SK-N-SH (cell line): ENCODE results near the gene BPIFB1. TPM values are rescaled to one million over a fixed set of nuclear protein-coding genes. Genes with fewer than 3 reads are reported as not detected.

Source experiments
- CTCF ChIA-PET: fragments of 300-600, 350-600 bp; formaldehyde crosslinking; extraction: SDS; loops from one replicate; lab custom pipeline; 2021; lab: Yijun Ruan, JAX
- POLR2A ChIA-PET: fragments of 350-600 bp; sonication (Branson Sonifier 250); formaldehyde crosslinking; extraction: SDS; loops from one replicate; lab custom pipeline; 2020; ENCODE audit warnings: antibody characterized with exemption, inconsistent platforms; lab: Yijun Ruan, JAX
- DNase-seq: peaks from one replicate; pipeline ENCODE4 v3.0.0; 2012
- H2AFZ ChIP-seq: fragments of 200-600 bp; sonication (generic); 2 replicates; pipeline ENCODE4 v1.8.1; 2016; ENCODE audit warnings: antibody characterized with exemption, mild to moderate bottlenecking, low read depth
- H3F3A ChIP-seq: fragments of 200-600 bp; sonication (generic); replicated peaks from 2 replicates; pipeline ENCODE3; 2016; ENCODE audit warnings: antibody characterized with exemption, mild to moderate bottlenecking; ENCODE audit not compliant: insufficient read depth
- H3K27ac ChIP-seq, 2 experiments: fragments of 200-500 bp in 1 of 2; fragments of 200-600 bp in 1 of 2; sonication (Bioruptor generic) in 1 of 2; sonication (generic), shearing (Covaris generic) in 1 of 2; 2 replicates each; pipeline versions ENCODE4 v1.5.1 to v1.6.1; 2014 to 2016; ENCODE audit warnings: low read depth in 2 of 2, inconsistent platforms in 1 of 2, low read length in 1 of 2, mild to moderate bottlenecking in 1 of 2, mixed read lengths in 1 of 2
- H3K27me3 ChIP-seq: fragments of 200-600 bp; sonication (generic), shearing (Covaris generic); 2 replicates; pipeline ENCODE4 v1.6.1; 2016; ENCODE audit warnings: mixed run types; ENCODE audit not compliant: insufficient read depth
- H3K36me3 ChIP-seq, 2 experiments: fragments of 200-500 bp in 1 of 2; fragments of 200-600 bp in 1 of 2; sonication (Bioruptor generic) in 1 of 2; sonication (generic) in 1 of 2; replicated peaks in 1 of 2; 2 replicates each; pipeline versions ENCODE3 to v1.5.1; 2014 to 2016; ENCODE audit warnings: low read length in 1 of 2, mild to moderate bottlenecking in 1 of 2; ENCODE audit not compliant: insufficient read depth in 2 of 2, control insufficient read depth in 1 of 2
- H3K4me1 ChIP-seq, 2 experiments: fragments of 200-500 bp in 1 of 2; fragments of 200-600 bp in 1 of 2; sonication (Bioruptor generic) in 1 of 2; sonication (generic), shearing (Covaris generic) in 1 of 2; 2 replicates each; pipeline versions ENCODE4 v1.5.1 to v1.6.1; 2014 to 2016; ENCODE audit warnings: low read depth in 1 of 2, low read length in 1 of 2, mixed run types in 1 of 2; ENCODE audit not compliant: insufficient read depth in 2 of 2, control insufficient read depth in 1 of 2
- H3K4me2 ChIP-seq: fragments of 200-600 bp; sonication (generic), shearing (Covaris generic); 2 replicates; pipeline ENCODE4 v1.6.1; 2017; ENCODE audit warnings: mixed run types
- H3K4me3 ChIP-seq, 2 experiments: fragments of 200-500 bp in 1 of 2; fragments of 200-600 bp in 1 of 2; sonication (Bioruptor generic) in 1 of 2; sonication (generic), shearing (Covaris generic) in 1 of 2; 2 replicates each; pipeline versions ENCODE4 v1.5.1 to v1.8.1; 2014 to 2016; ENCODE audit warnings: low read depth in 2 of 2, inconsistent platforms in 1 of 2, low read length in 1 of 2, mild to moderate bottlenecking in 1 of 2, mixed read lengths in 1 of 2, moderate library complexity in 1 of 2
- H3K79me2 ChIP-seq: fragments of 200-600 bp; sonication (generic); 2 replicates; pipeline ENCODE4 v1.8.1; 2017; ENCODE audit warnings: mild to moderate bottlenecking; ENCODE audit not compliant: insufficient read depth
- H3K9ac ChIP-seq: fragments of 200-600 bp; sonication (generic); 2 replicates; pipeline ENCODE4 v1.6.1; 2017; ENCODE audit warnings: mixed run types
- H3K9me2 ChIP-seq: fragments of 200-600 bp; sonication (generic); 2 replicates; pipeline ENCODE4 v1.6.1; 2017; ENCODE audit warnings: mixed run types
- H3K9me3 ChIP-seq: fragments of 200-600 bp; sonication (generic); 2 replicates; pipeline ENCODE4 v1.6.1; 2017; ENCODE audit warnings: mixed run types, mild to moderate bottlenecking, moderate library complexity
- H4K20me1 ChIP-seq: fragments of 200-600 bp; sonication (generic); 2 replicates; pipeline ENCODE4 v1.6.1; 2017; ENCODE audit warnings: mild to moderate bottlenecking, mixed run types; ENCODE audit not compliant: insufficient read depth
- CHD2 ChIP-seq: fragments of 150-350 bp; IDR thresholded peaks from 2 replicates; pipeline ENCODE4 v1.6.1; 2018; ENCODE audit warnings: low read length; ENCODE audit not compliant: partially characterized antibody
- ELF1 ChIP-seq: IDR thresholded peaks from 2 replicates; pipeline ENCODE4 v1.4.0; 2012
- FOXM1 ChIP-seq: IDR thresholded peaks from 2 replicates; pipeline ENCODE4 v1.4.0; 2012; ENCODE audit warnings: low read depth, mild to moderate bottlenecking
- GATA2 ChIP-seq: sonication (generic); formaldehyde crosslinking; IDR thresholded peaks from 2 replicates; pipeline ENCODE4 v1.5.0; 2020; ENCODE audit warnings: mild to moderate bottlenecking, missing genetic modification reagents
- MXI1 ChIP-seq: IDR thresholded peaks from 2 replicates; pipeline ENCODE4 v1.6.1; 2012; ENCODE audit warnings: mild to moderate bottlenecking, low read depth, low read length, improper control_type of control experiment
- NRF1 ChIP-seq: IDR thresholded peaks from 2 replicates; pipeline ENCODE4 v1.6.1; 2012; ENCODE audit warnings: low read depth, mild to moderate bottlenecking, low read length
- POLR2AphosphoS5 ChIP-seq: IDR thresholded peaks from 2 replicates; pipeline ENCODE4 v1.6.1; 2012; ENCODE audit warnings: low read depth, low read length
- RCOR1 ChIP-seq: fragments of 150-350 bp; IDR thresholded peaks from 2 replicates; pipeline ENCODE4 v1.6.1; 2017; ENCODE audit warnings: antibody characterized with exemption, low read length
- RFX5 ChIP-seq: IDR thresholded peaks from 2 replicates; pipeline ENCODE4 v1.6.1; 2012; ENCODE audit warnings: mild to moderate bottlenecking, improper control_type of control experiment, low read length
- RXRA ChIP-seq: IDR thresholded peaks from 2 replicates; pipeline ENCODE4 v1.4.0; 2012; ENCODE audit warnings: low read depth, mild to moderate bottlenecking, borderline replicate concordance
- SIN3A ChIP-seq: IDR thresholded peaks from 2 replicates; pipeline ENCODE4 v1.6.1; 2012; ENCODE audit warnings: low read depth, mild to moderate bottlenecking, low read length, moderate library complexity, borderline replicate concordance
- SMC3 ChIP-seq: IDR thresholded peaks from 2 replicates; pipeline ENCODE4 v1.6.1; 2012; ENCODE audit warnings: low read depth, low read length, improper control_type of control experiment
- WGBS: methylation state at CpG from one replicate; pipeline ENCODE4 v1.1.6; 2017; ENCODE audit warnings: low lambda C conversion rate; 5-methylcytosine and 5-hydroxymethylcytosine counted together
- polyA plus RNA-seq, 3 experiments: library from polyadenylated mRNA; depleted of rRNA; stranded (reverse); fragments of >200 nt; gene quantifications; 2 replicates each; pipeline ENCODE4 v1.2.3, GENCODE V29; 2012
- TF ChIP-seq, protein P1 (sequence below): IDR thresholded peaks from 2 replicates; pipeline ENCODE4 v1.6.1; 2012; ENCODE audit warnings: mild to moderate bottlenecking, low read depth, low read length, moderate library complexity
- TF ChIP-seq, protein P2 (sequence below): IDR thresholded peaks from 2 replicates; pipeline ENCODE4 v1.4.0; 2012; ENCODE audit warnings: low read depth, borderline replicate concordance

BPIFB1 gene
- polyA plus RNA-seq, 1 of the 3 experiments (the other 2 are of a cell fraction) = not detected

DNA sequence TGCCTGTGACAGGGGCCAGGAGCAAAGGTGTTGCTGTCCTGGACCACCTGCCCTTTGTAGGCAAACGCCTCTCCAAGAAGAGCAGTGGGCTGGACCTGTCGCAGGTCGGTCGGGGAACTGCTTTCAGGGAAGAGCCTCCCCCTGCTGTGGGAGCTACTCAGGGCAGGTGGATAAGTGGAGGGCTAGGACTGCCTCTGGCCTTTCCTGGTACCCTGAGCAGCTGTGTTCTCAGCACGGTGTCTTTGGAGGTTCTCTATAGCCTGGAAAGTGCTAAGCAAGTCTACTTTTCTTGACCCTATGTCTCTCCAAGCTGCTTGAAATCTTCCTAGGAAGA is 35.0 kb downstream of the BPIFB1 start:
- CTCF ChIA-PET = no interaction called here
- 56% methylated on average over 4 of the region's 5 CpGs for WGBS

DNA sequence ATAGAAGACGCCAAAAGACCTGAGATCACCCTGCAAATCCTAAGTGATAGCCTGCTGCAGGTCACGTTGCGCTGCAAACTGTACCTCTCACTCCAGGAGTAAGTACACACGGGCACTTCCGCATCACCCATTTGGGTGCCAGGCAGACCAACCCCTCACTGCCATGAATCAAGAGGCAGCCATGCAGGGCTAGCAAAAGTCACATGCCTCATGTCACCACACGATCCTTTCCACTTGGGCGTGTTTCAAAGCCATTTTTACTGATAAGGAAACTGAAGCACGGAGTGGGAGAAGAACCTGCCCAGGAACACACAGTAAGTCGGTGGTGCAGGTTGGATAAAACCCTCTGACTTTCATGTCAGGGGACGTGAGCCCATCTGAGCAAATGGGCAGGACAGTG is 37.0 kb downstream of the BPIFB1 start:
- Histone ChIP-seq H3K4me1 (no peaks in the 10 kb centered on the region), H3K27ac (no peak overlapping the region), H3K9me2 (no peaks in the 10 kb centered on the region), H3K27me3 (peaks cover 23% of the 10 kb centered on the region; the same call in 1 of the 2 replicates), H2AFZ (no peak overlapping the region), H3K4me2 (no peak overlapping the region), H3K79me2 (no peaks in the 10 kb centered on the region), H3K4me3 (no peak overlapping the region), H3K9me3 (no peaks in the 10 kb centered on the region), H3K9ac (no peak overlapping the region), H3K36me3 (no peaks in the 10 kb centered on the region), H4K20me1 (no peaks in the 10 kb centered on the region), H3F3A (no peaks in the 10 kb centered on the region)
- CTCF ChIA-PET = no interaction called here
- POLR2A ChIA-PET = no interaction called here
- DNase-seq = no peak
- no peak for TF ChIP-seq CHD2
- TF ChIP-seq GATA2 = no peak
- TF ChIP-seq, protein P1, sequence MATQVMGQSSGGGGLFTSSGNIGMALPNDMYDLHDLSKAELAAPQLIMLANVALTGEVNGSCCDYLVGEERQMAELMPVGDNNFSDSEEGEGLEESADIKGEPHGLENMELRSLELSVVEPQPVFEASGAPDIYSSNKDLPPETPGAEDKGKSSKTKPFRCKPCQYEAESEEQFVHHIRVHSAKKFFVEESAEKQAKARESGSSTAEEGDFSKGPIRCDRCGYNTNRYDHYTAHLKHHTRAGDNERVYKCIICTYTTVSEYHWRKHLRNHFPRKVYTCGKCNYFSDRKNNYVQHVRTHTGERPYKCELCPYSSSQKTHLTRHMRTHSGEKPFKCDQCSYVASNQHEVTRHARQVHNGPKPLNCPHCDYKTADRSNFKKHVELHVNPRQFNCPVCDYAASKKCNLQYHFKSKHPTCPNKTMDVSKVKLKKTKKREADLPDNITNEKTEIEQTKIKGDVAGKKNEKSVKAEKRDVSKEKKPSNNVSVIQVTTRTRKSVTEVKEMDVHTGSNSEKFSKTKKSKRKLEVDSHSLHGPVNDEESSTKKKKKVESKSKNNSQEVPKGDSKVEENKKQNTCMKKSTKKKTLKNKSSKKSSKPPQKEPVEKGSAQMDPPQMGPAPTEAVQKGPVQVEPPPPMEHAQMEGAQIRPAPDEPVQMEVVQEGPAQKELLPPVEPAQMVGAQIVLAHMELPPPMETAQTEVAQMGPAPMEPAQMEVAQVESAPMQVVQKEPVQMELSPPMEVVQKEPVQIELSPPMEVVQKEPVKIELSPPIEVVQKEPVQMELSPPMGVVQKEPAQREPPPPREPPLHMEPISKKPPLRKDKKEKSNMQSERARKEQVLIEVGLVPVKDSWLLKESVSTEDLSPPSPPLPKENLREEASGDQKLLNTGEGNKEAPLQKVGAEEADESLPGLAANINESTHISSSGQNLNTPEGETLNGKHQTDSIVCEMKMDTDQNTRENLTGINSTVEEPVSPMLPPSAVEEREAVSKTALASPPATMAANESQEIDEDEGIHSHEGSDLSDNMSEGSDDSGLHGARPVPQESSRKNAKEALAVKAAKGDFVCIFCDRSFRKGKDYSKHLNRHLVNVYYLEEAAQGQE = no peak
- TF ChIP-seq SMC3 = no peak
- TF ChIP-seq MXI1 = no peak
- TF ChIP-seq RCOR1 = no peak
- TF ChIP-seq FOXM1 = no peak
- no peak for TF ChIP-seq ELF1
- TF ChIP-seq RXRA = no peak
- TF ChIP-seq RFX5 = no peak
- no peak for TF ChIP-seq SIN3A
- no peak for TF ChIP-seq POLR2AphosphoS5
- TF ChIP-seq, protein P2, sequence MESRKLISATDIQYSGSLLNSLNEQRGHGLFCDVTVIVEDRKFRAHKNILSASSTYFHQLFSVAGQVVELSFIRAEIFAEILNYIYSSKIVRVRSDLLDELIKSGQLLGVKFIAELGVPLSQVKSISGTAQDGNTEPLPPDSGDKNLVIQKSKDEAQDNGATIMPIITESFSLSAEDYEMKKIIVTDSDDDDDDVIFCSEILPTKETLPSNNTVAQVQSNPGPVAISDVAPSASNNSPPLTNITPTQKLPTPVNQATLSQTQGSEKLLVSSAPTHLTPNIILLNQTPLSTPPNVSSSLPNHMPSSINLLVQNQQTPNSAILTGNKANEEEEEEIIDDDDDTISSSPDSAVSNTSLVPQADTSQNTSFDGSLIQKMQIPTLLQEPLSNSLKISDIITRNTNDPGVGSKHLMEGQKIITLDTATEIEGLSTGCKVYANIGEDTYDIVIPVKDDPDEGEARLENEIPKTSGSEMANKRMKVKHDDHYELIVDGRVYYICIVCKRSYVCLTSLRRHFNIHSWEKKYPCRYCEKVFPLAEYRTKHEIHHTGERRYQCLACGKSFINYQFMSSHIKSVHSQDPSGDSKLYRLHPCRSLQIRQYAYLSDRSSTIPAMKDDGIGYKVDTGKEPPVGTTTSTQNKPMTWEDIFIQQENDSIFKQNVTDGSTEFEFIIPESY = no peak
- 72% methylated on average over 10 of the region's 10 CpGs for WGBS

More for the DNA sequence above, 35.0 kb downstream of the BPIFB1 start:
- DNase-seq = no peak
- H3K9me2 ChIP-seq = no peaks in the 10 kb centered on the region
- TF ChIP-seq NRF1 = no peak
- TF ChIP-seq, protein P2 = no peak
- H3K27me3 ChIP-seq = peaks cover 23% of the 10 kb centered on the region; the same call in 1 of the 2 replicates
- H3F3A ChIP-seq = no peaks in the 10 kb centered on the region
- no peak overlapping the region for H3K9ac ChIP-seq
- no peaks in the 10 kb centered on the region for H3K9me3 ChIP-seq
- no peak overlapping the region for H2AFZ ChIP-seq
- H3K27ac ChIP-seq = no peak overlapping the region
- H3K36me3 ChIP-seq = no peaks in the 10 kb centered on the region
- H3K4me1 ChIP-seq = no peaks in the 10 kb centered on the region
- POLR2A ChIA-PET = no interaction called here
- H3K79me2 ChIP-seq = no peaks in the 10 kb centered on the region
- H3K4me2 ChIP-seq = no peak overlapping the region
- no peaks in the 10 kb centered on the region for H4K20me1 ChIP-seq
- no peak overlapping the region for H3K4me3 ChIP-seq
